ENCODE results near the gene NLN. TPM values are rescaled to one million over a fixed set of nuclear protein-coding genes. Genes with fewer than 3 reads are reported as not detected.
A peak's percentile ranks its signal among the peaks of the same experiment; 100 is the strongest.

Gene NLN
- total and polyA plus RNA-seq, 7 experiments from 2014 or later = 2.5 to 11.9 (median 3.6) TPM

DNA sequence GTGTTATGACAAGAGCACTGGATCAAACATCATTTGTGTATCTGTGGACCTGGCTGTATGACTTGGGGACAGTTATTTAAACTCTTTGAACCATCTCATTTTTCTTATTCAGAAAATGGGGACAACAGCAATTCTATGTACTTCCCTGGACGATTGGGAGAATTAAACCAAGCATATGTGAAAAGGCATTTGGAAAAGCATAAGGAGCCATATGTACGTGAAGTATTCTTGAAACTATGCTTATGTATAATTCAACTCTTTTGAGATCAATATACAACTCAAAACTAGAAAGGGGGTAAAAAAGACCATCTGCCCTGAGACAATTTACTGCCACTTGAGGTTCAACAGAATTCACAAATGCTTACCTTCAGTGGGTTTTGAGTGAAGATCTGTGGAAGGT lies 75.5 kb downstream of the NLN start:
- H3K4me3 Mint-ChIP-seq = no peak overlapping the region
- peaks cover 0 to 13% (median 6%) of the 10 kb centered on the region in 7 donors for H3K4me1 Mint-ChIP-seq
- H3K27ac ChIP-seq (ENCODE audit: low read depth, low read length) = no peak overlapping the region
- DNase-seq = no peak
- peaks cover 3 to 20% (median 13%) of the 10 kb centered on the region in 5 donors for H3K36me3 Mint-ChIP-seq
- no peaks in the 10 kb centered on the region for H3K36me3 ChIP-seq (ENCODE audit: control insufficient read depth in 2 of 3, insufficient read depth in 3 of 3, low read length in 3 of 3)
- H3K4me3 ChIP-seq (ENCODE audit: low read length) = no peak overlapping the region
- ChIA-PET CTCF (no interaction called here), POLR2A (interaction anchor here (1.0 kb wide), 1 partner anchor 69 kb away, joined by 3 read pairs; no protein-coding TSS in a partner anchor)
- peak overlapping the region in 1 of 9 donors; percentile 33 for H3K27ac Mint-ChIP-seq
- ATAC-seq = no peak
- H3K9me3 ChIP-seq (ENCODE audit: control insufficient read depth in 2 of 3, low read length in 3 of 3) = peaks cover 0 to 2% (median 0%) of the 10 kb centered on the region in 3 experiments
- no peaks in the 10 kb centered on the region for H3K27me3 ChIP-seq (ENCODE audit: control insufficient read depth in 2 of 2, insufficient read depth in 2 of 2, low read length in 2 of 2)
- peaks cover 0 to 9% (median 0%) of the 10 kb centered on the region in 11 donors for H3K9me3 Mint-ChIP-seq
- intact Hi-C loops (cut with micrococcal nuclease) = no loop called here
- no peaks in the 10 kb centered on the region for H3K4me1 ChIP-seq (ENCODE audit: control insufficient read depth in 2 of 2, insufficient read depth in 2 of 2, low read length in 2 of 2)
- no peaks in the 10 kb centered on the region for H3K27me3 Mint-ChIP-seq

DNA sequence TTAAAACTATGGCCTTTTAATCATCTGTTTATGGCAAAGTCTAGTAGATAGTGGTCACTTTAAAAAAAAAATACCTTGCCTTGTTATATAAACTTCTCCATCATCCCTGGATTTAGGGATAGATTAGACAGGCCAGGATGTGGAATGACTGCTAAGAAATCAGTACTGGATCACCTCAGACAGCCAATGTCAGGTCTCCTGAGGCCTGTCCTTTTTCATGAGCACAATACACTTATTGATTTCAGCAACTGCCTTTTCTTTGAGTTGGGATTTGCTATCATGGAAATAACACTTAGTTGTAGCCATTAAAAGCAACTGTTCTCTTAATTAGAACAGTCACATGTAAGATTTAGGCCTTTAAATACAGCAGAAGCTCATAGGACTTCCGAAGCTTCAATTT lies 77.9 kb downstream of the NLN start:
- peaks cover 7 to 11% of the 10 kb centered on the region in 2 donors for H3K4me1 ChIP-seq (ENCODE audit: control insufficient read depth in 2 of 2, insufficient read depth in 2 of 2, low read length in 2 of 2)
- DNase-seq (no peak), ATAC-seq (no peak)
- POLR2A ChIA-PET = interaction anchor here (0.6 to 1.4 kb wide), 3 partner anchors 8 to 343 kb away, joined by 3 to 4 read pairs (median 4); no protein-coding TSS in a partner anchor
- Mint-ChIP-seq H3K4me3 (no peak overlapping the region), H3K36me3 (peaks cover 3 to 25% (median 9%) of the 10 kb centered on the region in 5 donors), H3K27ac (no peak overlapping the region), H3K9me3 (peaks cover 0 to 18% (median 2%) of the 10 kb centered on the region in 11 donors), H3K4me1 (peaks cover 11 to 28% (median 20%) of the 10 kb centered on the region in 7 donors), H3K27me3 (no peaks in the 10 kb centered on the region)
- H3K36me3 ChIP-seq (ENCODE audit: control insufficient read depth in 2 of 3, insufficient read depth in 3 of 3, low read length in 3 of 3) = no peaks in the 10 kb centered on the region
- H3K27me3 ChIP-seq (ENCODE audit: control insufficient read depth in 2 of 2, insufficient read depth in 2 of 2, low read length in 2 of 2) = no peaks in the 10 kb centered on the region
- no peak overlapping the region for H3K4me3 ChIP-seq (ENCODE audit: low read length)
- CTCF ChIA-PET = no interaction called here
- H3K27ac ChIP-seq (ENCODE audit: low read depth, low read length) = no peak overlapping the region
- intact Hi-C loops (cut with micrococcal nuclease) = loop anchor here in 1 of 2 donors (5.0 kb wide), 1 partner anchor 127 kb away; the partner anchor contains the start of gene ERBIN
- peaks cover 0 to 11% (median 0%) of the 10 kb centered on the region in 3 experiments for H3K9me3 ChIP-seq (ENCODE audit: control insufficient read depth in 2 of 3, low read length in 3 of 3)

DNA sequence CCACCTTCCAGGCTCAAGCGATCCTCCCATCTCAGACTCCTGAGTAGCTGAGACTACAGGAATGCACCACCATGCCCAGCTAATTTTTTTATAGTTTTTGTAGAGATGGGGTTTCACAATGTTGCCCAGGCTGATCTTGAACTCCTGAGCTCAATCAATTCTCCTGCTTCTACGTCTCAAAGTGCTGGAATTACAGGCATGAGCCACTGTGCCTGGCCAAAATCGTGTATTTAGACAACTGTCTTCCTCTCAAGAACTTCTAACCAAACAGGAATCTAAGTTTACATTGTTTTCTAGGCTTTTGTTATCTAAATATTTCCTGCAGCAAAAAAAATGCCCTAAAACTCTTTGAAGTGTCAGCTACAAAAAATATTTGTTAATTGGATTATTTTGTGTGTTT lies 78.8 kb downstream of the NLN start:
- ATAC-seq (no peak), DNase-seq (no peak)
- no peaks in the 10 kb centered on the region for H3K36me3 ChIP-seq (ENCODE audit: control insufficient read depth in 2 of 3, insufficient read depth in 3 of 3, low read length in 3 of 3)
- intact Hi-C loops (cut with micrococcal nuclease) = loop anchor here in 1 of 2 donors (5.0 kb wide), 1 partner anchor 127 kb away; the partner anchor contains the start of gene ERBIN
- no peak overlapping the region for H3K4me3 ChIP-seq (ENCODE audit: low read length)
- peaks cover 0 to 11% (median 0%) of the 10 kb centered on the region in 3 experiments for H3K9me3 ChIP-seq (ENCODE audit: control insufficient read depth in 2 of 3, low read length in 3 of 3)
- peaks cover 17 to 36% (median 27%) of the 10 kb centered on the region in 7 donors for H3K4me1 Mint-ChIP-seq
- H3K4me3 Mint-ChIP-seq = no peak overlapping the region
- POLR2A ChIA-PET = no interaction called here
- peaks cover 7 to 11% of the 10 kb centered on the region in 2 donors for H3K4me1 ChIP-seq (ENCODE audit: control insufficient read depth in 2 of 2, insufficient read depth in 2 of 2, low read length in 2 of 2)
- no peaks in the 10 kb centered on the region for H3K27me3 Mint-ChIP-seq
- no peaks in the 10 kb centered on the region for H3K27me3 ChIP-seq (ENCODE audit: control insufficient read depth in 2 of 2, insufficient read depth in 2 of 2, low read length in 2 of 2)
- CTCF ChIA-PET = interaction anchor here (0.6 to 0.7 kb wide), 2 partner anchors 41 to 106 kb away, joined by 3 read pairs; no protein-coding TSS in a partner anchor
- no peak overlapping the region for H3K27ac ChIP-seq (ENCODE audit: low read depth, low read length)
- H3K36me3 Mint-ChIP-seq = peaks cover 3 to 33% (median 9%) of the 10 kb centered on the region in 5 donors
- peaks cover 0 to 18% (median 2%) of the 10 kb centered on the region in 11 donors for H3K9me3 Mint-ChIP-seq
- no peak overlapping the region for H3K27ac Mint-ChIP-seq

DNA sequence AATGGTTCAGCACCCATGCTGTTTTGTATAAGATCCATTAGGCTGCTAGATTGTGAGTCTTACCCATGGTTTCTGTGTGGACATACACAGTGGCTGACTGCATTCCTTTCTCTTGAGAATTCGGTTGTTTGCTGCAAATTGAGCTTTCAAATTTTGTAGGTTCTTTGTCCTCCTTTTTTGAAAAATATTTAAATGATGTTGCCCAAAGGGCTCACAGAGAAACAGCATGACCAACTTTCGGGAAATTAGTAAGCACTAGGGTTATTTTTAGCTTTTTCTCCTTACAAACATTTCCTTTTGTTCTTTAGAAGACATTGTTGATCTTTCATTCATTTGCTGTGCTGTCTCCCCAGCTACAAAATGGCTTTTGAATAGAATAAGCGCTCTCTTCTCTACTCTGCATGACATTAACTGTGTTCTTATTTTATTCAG lies 79.4 kb downstream of the NLN start:
- H3K9me3 ChIP-seq (ENCODE audit: control insufficient read depth in 2 of 3, low read length in 3 of 3) = peaks cover 0 to 11% (median 0%) of the 10 kb centered on the region in 3 experiments
- H3K27ac ChIP-seq (ENCODE audit: low read depth, low read length) = no peak overlapping the region
- ATAC-seq = no peak
- ChIA-PET CTCF (interaction anchor here (0.6 to 0.7 kb wide), 2 partner anchors 41 to 106 kb away, joined by 3 read pairs; no protein-coding TSS in a partner anchor), POLR2A (no interaction called here)
- H3K4me1 Mint-ChIP-seq = peaks cover 17 to 36% (median 27%) of the 10 kb centered on the region in 7 donors
- H3K4me3 Mint-ChIP-seq = no peak overlapping the region
- DNase-seq = no peak
- peaks cover 0 to 18% (median 3%) of the 10 kb centered on the region in 11 donors for H3K9me3 Mint-ChIP-seq
- peak overlapping the region in 1 of 9 donors; percentile 53 for H3K27ac Mint-ChIP-seq
- H3K36me3 Mint-ChIP-seq = peaks cover 3 to 39% (median 13%) of the 10 kb centered on the region in 5 donors
- no peak overlapping the region for H3K4me3 ChIP-seq (ENCODE audit: low read length)
- no peaks in the 10 kb centered on the region for H3K27me3 ChIP-seq (ENCODE audit: control insufficient read depth in 2 of 2, insufficient read depth in 2 of 2, low read length in 2 of 2)
- no peaks in the 10 kb centered on the region for H3K27me3 Mint-ChIP-seq
- H3K4me1 ChIP-seq (ENCODE audit: control insufficient read depth in 2 of 2, insufficient read depth in 2 of 2, low read length in 2 of 2) = peaks cover 7 to 11% of the 10 kb centered on the region in 2 donors
- H3K36me3 ChIP-seq (ENCODE audit: control insufficient read depth in 2 of 3, insufficient read depth in 3 of 3, low read length in 3 of 3) = no peaks in the 10 kb centered on the region
- intact Hi-C loops (cut with micrococcal nuclease) = loop anchor here in 1 of 2 donors (5.0 kb wide), 1 partner anchor 126 kb away; the partner anchor contains the start of gene ERBIN

DNA sequence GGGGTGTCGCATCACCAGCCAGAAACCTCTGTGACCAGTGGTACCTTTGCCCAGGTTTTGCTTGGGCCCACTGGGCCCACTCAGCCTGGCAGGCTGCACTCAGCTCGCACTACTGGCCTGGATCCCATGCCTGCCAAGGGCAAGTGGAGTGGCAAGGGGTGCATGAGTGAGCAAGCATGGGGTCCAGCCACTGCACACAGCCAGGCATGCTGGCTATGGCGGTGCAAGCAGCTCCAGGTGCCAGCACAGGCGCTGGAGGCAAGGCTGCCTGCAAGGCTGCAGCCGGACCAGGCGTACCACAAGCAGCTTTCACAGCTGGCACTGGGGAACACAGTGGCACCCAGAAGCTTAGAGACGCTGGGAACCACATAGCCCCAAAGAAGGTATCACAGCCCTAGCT lies 80.1 kb downstream of the NLN start:
- Histone ChIP-seq H3K36me3 (ENCODE audit: control insufficient read depth in 2 of 3, insufficient read depth in 3 of 3, low read length in 3 of 3) (no peaks in the 10 kb centered on the region), H3K4me3 (ENCODE audit: low read length) (no peak overlapping the region), H3K27me3 (ENCODE audit: control insufficient read depth in 2 of 2, insufficient read depth in 2 of 2, low read length in 2 of 2) (no peaks in the 10 kb centered on the region), H3K27ac (ENCODE audit: low read depth, low read length) (no peak overlapping the region), H3K4me1 (ENCODE audit: control insufficient read depth in 2 of 2, insufficient read depth in 2 of 2, low read length in 2 of 2) (peaks cover 7 to 11% of the 10 kb centered on the region in 2 donors), H3K9me3 (ENCODE audit: control insufficient read depth in 2 of 3, low read length in 3 of 3) (peaks cover 0 to 11% (median 0%) of the 10 kb centered on the region in 3 experiments)
- CTCF ChIA-PET = no interaction called here
- Mint-ChIP-seq H3K4me1 (peaks cover 17 to 32% (median 27%) of the 10 kb centered on the region in 7 donors), H3K4me3 (no peak overlapping the region), H3K36me3 (peaks cover 3 to 38% (median 13%) of the 10 kb centered on the region in 5 donors), H3K27me3 (no peaks in the 10 kb centered on the region), H3K27ac (peak overlapping the region in 2 of 9 donors; percentile 47 to 53), H3K9me3 (peaks cover 0 to 18% (median 4%) of the 10 kb centered on the region in 11 donors)
- ATAC-seq = no peak
- DNase-seq = no peak
- POLR2A ChIA-PET = no interaction called here
- intact Hi-C loops (cut with micrococcal nuclease) = loop anchor here in 1 of 2 donors (5.0 kb wide), 1 partner anchor 125 kb away; the partner anchor contains the start of gene ERBIN

DNA sequence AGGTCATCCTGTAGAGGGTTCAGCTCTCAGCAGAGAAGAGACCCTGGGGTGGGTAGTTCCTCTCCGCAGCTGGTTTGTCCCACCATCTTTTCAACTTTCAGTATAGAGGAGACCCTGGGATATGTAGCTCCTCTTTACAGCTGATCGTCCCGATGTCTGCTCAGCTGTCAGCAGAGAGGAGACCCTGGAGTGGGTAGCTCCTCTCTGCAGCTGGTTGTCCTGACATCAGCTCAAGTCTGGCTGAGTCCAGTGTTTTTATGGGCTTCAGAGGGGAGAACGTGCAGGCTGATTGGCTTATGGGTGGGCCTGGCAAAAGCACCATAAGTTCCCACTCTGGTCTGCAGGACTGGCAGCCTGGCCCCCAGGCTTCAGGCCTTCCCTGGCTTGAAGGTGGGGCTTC lies 80.8 kb downstream of the NLN start:
- Histone ChIP-seq H3K27ac (ENCODE audit: low read depth, low read length) (no peak overlapping the region), H3K36me3 (ENCODE audit: control insufficient read depth in 2 of 3, insufficient read depth in 3 of 3, low read length in 3 of 3) (no peaks in the 10 kb centered on the region), H3K4me1 (ENCODE audit: control insufficient read depth in 2 of 2, insufficient read depth in 2 of 2, low read length in 2 of 2) (peaks cover 7 to 11% of the 10 kb centered on the region in 2 donors), H3K27me3 (ENCODE audit: control insufficient read depth in 2 of 2, insufficient read depth in 2 of 2, low read length in 2 of 2) (no peaks in the 10 kb centered on the region), H3K9me3 (ENCODE audit: control insufficient read depth in 2 of 3, low read length in 3 of 3) (peaks cover 0 to 11% (median 0%) of the 10 kb centered on the region in 3 experiments), H3K4me3 (ENCODE audit: low read length) (no peak overlapping the region)
- ChIA-PET POLR2A (interaction anchor here (0.6 kb wide), 1 partner anchor 68 kb away, joined by 3 read pairs; no protein-coding TSS in a partner anchor), CTCF (no interaction called here)
- Mint-ChIP-seq H3K9me3 (peaks cover 0 to 18% (median 4%) of the 10 kb centered on the region in 11 donors), H3K27ac (no peak overlapping the region), H3K36me3 (peaks cover 3 to 35% (median 11%) of the 10 kb centered on the region in 5 donors), H3K4me3 (no peak overlapping the region), H3K4me1 (peaks cover 17 to 32% (median 27%) of the 10 kb centered on the region in 7 donors), H3K27me3 (no peaks in the 10 kb centered on the region)
- ATAC-seq = no peak
- no peak for DNase-seq
- intact Hi-C loops (cut with micrococcal nuclease) = loop anchor here in 1 of 2 donors (5.0 kb wide), 1 partner anchor 124 kb away; the partner anchor contains the start of gene ERBIN
